GM21737 (cell line): ENCODE results near the gene FLYWCH2.

Source experiments
- ATAC-seq: cut with Tn5 transposase; IDR thresholded peaks from one replicate; pipeline ENCODE4 v1.9.1; 2021; ENCODE audit warnings: mild to moderate bottlenecking, moderate library complexity; ENCODE audit not compliant: unreplicated experiment

FLYWCH2 gene

GRCh38 chr16:2882650-2883457 lies at the start of gene FLYWCH2:
Gene FLYWCH2, plus strand, starts transcription at chr16:2883215. Its CDS starts 13,235 bp downstream, at chr16:2896450.
- ATAC-seq = peak; percentile 84

GRCh38 chr16:2833776-2834175 lies 49.2 kb upstream of the FLYWCH2 start:
- no peak for ATAC-seq

GRCh38 chr16:2834968-2835367 lies 48.0 kb upstream of the FLYWCH2 start:
- no peak for ATAC-seq

- no peak for ATAC-seq
Measured at GRCh38 chr16:2835638-2836493, 47.1 kb upstream of the FLYWCH2 start.

GRCh38 chr16:2836646-2837508 lies 46.1 kb upstream of the FLYWCH2 start:
- no peak for ATAC-seq

- ATAC-seq = no peak
Measured at GRCh38 chr16:2838928-2839327, 44.1 kb upstream of the FLYWCH2 start.

GRCh38 chr16:2839650-2840450 lies 43.2 kb upstream of the FLYWCH2 start:
- no peak for ATAC-seq

- ATAC-seq = no peak
Measured at GRCh38 chr16:2840914-2841313, 42.1 kb upstream of the FLYWCH2 start.

- ATAC-seq = no peak
Measured at GRCh38 chr16:2841606-2842339, 41.2 kb upstream of the FLYWCH2 start.

GRCh38 chr16:2842340-2843000 lies 40.5 kb upstream of the FLYWCH2 start:
- no peak for ATAC-seq

- no peak for ATAC-seq
Measured at GRCh38 chr16:2843526-2843925, 39.5 kb upstream of the FLYWCH2 start.

- no peak for ATAC-seq
Measured at GRCh38 chr16:2845116-2845515, 37.9 kb upstream of the FLYWCH2 start.

- no peak for ATAC-seq
Measured at GRCh38 chr16:2846511-2847310, 36.3 kb upstream of the FLYWCH2 start.

GRCh38 chr16:2848933-2849725 lies 33.9 kb upstream of the FLYWCH2 start:
- no peak for ATAC-seq

- no peak for ATAC-seq
Measured at GRCh38 chr16:2852003-2852730, 30.8 kb upstream of the FLYWCH2 start.

GRCh38 chr16:2852731-2853507 lies 30.1 kb upstream of the FLYWCH2 start:
- no peak for ATAC-seq
